OCI-LY3 (cell line): ENCODE measurements around the gene PRR32.
"Not testable (repeated sequence)": the region's sequence is repeated elsewhere in the genome, so short reads cannot be mapped to it uniquely, and the experiment has no call there.

ENCODE experiments used
- H2AFZ ChIP-seq: fragments of 200-600, 300-600 bp; shearing (Covaris generic); 2 replicates; pipeline ENCODE4 v1.6.0; 2014; ENCODE audit warnings: antibody characterized with exemption, low read depth, low read length
- H3K27ac ChIP-seq: fragments of 200-600, 300-600 bp; sonication (generic); 2 replicates; pipeline ENCODE4 v1.5.1; 2014; ENCODE audit warnings: mild to moderate bottlenecking, low read length, moderate library complexity, mixed read lengths
- H3K27me3 ChIP-seq: fragments of 200-600, 300-600 bp; sonication (generic); 2 replicates; pipeline ENCODE4 v1.6.1; 2014; ENCODE audit warnings: low read depth, low read length, mixed read lengths
- H3K36me3 ChIP-seq: fragments of 200-600, 300-600 bp; sonication (generic); replicated peaks from 2 replicates; pipeline ENCODE3; 2014; ENCODE audit warnings: low read depth, low read length, mixed read lengths
- H3K4me1 ChIP-seq: fragments of 300-600, 200-600 bp; sonication (generic); 2 replicates; pipeline ENCODE4 v1.6.1; 2014; ENCODE audit warnings: low read length, mixed read lengths
- H3K4me2 ChIP-seq: fragments of 200-600, 300-600 bp; sonication (generic); 2 replicates; pipeline ENCODE4 v1.6.1; 2014; ENCODE audit warnings: low read length, mixed read lengths
- H3K4me3 ChIP-seq: fragments of 300-600, 200-600 bp; sonication (generic); 2 replicates; pipeline ENCODE4 v1.5.1; 2014; ENCODE audit warnings: antibody characterized with exemption, mild to moderate bottlenecking, low read length, moderate library complexity
- H3K79me2 ChIP-seq: fragments of 300-600, 200-600 bp; shearing (Covaris generic); 2 replicates; pipeline ENCODE4 v1.6.1; 2014; ENCODE audit warnings: mild to moderate bottlenecking, low read length, mixed read lengths
- H3K9ac ChIP-seq: fragments of 300-600, 200-600 bp; shearing (Covaris generic); 2 replicates; pipeline ENCODE4 v1.6.0; 2014; ENCODE audit warnings: mild to moderate bottlenecking, low read length, moderate library complexity
- H3K9me3 ChIP-seq: fragments of 200-600, 300-600 bp; shearing (Covaris generic); 2 replicates; pipeline ENCODE4 v1.6.1; 2014; ENCODE audit warnings: low read length, mixed read lengths; ENCODE audit not compliant: insufficient read depth
- H4K20me1 ChIP-seq: fragments of 200-600, 300-600 bp; sonication (generic); 2 replicates; pipeline ENCODE4 v1.6.1; 2016; ENCODE audit warnings: low read length, mixed read lengths; ENCODE audit not compliant: insufficient read depth
- EZH2phosphoT487 ChIP-seq: fragments of 200-600 bp; shearing (Covaris generic); IDR thresholded peaks from 2 replicates; pipeline ENCODE4 v1.6.1; 2018; ENCODE audit warnings: antibody characterized with exemption, mixed run types, low read depth
- TF ChIP-seq, protein P1 (sequence below): fragments of 200-600, 300-600 bp; sonication (generic); IDR thresholded peaks from 2 replicates; pipeline ENCODE4 v1.5.1; 2014; ENCODE audit warnings: antibody characterized with exemption, low read length, low read depth

Gene PRR32, protein sequence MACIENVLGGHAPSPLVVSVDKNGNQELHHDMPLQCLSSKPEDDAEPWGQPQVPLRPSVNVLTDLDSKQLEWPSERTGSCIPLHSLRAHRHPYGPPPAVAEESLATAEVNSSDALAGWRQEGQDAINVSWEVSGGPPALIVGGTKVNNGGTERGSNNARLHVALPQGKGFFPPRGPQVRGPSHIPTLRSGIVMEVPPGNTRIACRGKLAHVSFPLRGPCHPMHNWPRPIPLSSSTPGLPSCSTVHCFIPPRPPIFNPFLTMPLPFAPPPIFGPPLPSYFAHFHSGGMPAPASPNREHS

DNA sequence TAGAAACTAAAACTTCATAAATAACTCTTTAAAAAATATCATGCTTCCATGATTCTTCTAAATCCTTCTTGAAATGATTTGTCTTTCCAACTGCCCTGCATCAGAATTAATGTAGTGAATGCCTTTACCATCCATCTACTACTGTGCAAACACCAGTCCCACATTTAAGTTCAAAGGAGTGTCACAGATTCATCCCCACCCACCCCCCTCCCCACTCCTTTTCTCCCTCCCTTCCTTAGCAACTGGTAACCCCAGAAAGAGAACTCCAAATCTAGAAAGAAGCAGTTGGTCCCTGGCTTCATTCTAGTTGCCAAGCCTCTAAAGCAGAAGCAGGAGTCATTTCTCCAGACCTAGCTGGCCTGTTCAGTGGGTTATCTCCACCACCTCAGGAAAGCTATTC is at the start of gene PRR32:
Gene PRR32, plus strand, starts transcription at position 301 of the 400 bp plus-strand sequence. CDS start 115 bp downstream, outside the sequence.
- Histone ChIP-seq H3K4me3 (no peak within 1 kb of the TSS), H3K36me3 (no peaks in the 10 kb centered on the region)
- TF ChIP-seq EZH2phosphoT487: no peak
- TF ChIP-seq, protein P1, sequence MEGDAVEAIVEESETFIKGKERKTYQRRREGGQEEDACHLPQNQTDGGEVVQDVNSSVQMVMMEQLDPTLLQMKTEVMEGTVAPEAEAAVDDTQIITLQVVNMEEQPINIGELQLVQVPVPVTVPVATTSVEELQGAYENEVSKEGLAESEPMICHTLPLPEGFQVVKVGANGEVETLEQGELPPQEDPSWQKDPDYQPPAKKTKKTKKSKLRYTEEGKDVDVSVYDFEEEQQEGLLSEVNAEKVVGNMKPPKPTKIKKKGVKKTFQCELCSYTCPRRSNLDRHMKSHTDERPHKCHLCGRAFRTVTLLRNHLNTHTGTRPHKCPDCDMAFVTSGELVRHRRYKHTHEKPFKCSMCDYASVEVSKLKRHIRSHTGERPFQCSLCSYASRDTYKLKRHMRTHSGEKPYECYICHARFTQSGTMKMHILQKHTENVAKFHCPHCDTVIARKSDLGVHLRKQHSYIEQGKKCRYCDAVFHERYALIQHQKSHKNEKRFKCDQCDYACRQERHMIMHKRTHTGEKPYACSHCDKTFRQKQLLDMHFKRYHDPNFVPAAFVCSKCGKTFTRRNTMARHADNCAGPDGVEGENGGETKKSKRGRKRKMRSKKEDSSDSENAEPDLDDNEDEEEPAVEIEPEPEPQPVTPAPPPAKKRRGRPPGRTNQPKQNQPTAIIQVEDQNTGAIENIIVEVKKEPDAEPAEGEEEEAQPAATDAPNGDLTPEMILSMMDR: no peak

GRCh38 chrX:126770179-126770578 is 49.4 kb upstream of the PRR32 start:
- H2AFZ ChIP-seq: peak overlapping the region; percentile 39; the same call in 1 of the 2 replicates

More for the DNA sequence above, at the start of gene PRR32:
- no peaks in the 10 kb centered on the region for H3K9me3 ChIP-seq
- no peaks in the 10 kb centered on the region for H4K20me1 ChIP-seq
- no peak within 1 kb of the TSS for H3K27ac ChIP-seq
- H2AFZ ChIP-seq: no peak within 1 kb of the TSS
- H3K9ac ChIP-seq: no peak within 1 kb of the TSS
- no peaks in the 10 kb centered on the region for H3K27me3 ChIP-seq
- H3K4me1 ChIP-seq: no peaks in the 10 kb centered on the region
- H3K79me2 ChIP-seq: no peaks in the 10 kb centered on the region
- H3K4me2 ChIP-seq: no peak within 1 kb of the TSS

DNA sequence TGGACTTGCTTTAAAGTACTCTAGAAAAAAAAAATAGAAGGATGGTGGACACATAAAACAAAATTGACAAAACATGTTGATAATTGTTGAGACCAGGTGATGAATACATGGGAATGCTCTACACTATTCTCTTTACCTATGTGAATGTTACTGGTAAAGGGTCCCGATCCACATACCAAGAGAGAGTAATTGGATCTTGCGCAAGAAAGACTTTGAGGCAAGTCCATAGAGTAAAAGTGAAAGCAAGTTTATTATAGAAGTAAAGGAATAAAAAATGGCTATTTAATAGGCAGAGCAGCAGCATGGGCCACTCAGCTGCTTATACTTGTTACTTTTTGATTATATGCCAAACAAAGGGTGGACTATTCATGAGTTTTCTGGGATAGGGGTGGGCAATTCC is 34.0 kb upstream of the PRR32 start:
- Histone ChIP-seq H3K27me3 (no peaks in the 10 kb centered on the region), H3K9me3 (no peaks in the 10 kb centered on the region), H3K36me3 (no peaks in the 10 kb centered on the region), H3K27ac (no peak overlapping the region), H3K4me2 (no peak overlapping the region), H4K20me1 (no peaks in the 10 kb centered on the region), H2AFZ (no peak overlapping the region), H3K4me3 (no peak overlapping the region), H3K9ac (no peak overlapping the region), H3K4me1 (peaks cover 10% of the 10 kb centered on the region), H3K79me2 (no peaks in the 10 kb centered on the region)
- TF ChIP-seq, protein P1: no peak
- no peak for TF ChIP-seq EZH2phosphoT487

More at GRCh38 chrX:126770179-126770578, 49.4 kb upstream of the PRR32 start:
- H3K36me3 ChIP-seq: no peaks in the 10 kb centered on the region
- peak overlapping the region; percentile 31 for H3K4me2 ChIP-seq
- no peaks in the 10 kb centered on the region for H3K27me3 ChIP-seq
- no peak overlapping the region for H3K4me3 ChIP-seq
- TF ChIP-seq EZH2phosphoT487: no peak
- TF ChIP-seq, protein P1: peak; percentile 68
- no peaks in the 10 kb centered on the region for H3K79me2 ChIP-seq
- no peaks in the 10 kb centered on the region for H3K9me3 ChIP-seq
- peaks cover 3% of the 10 kb centered on the region; the same call in 1 of the 2 replicates for H3K4me1 ChIP-seq
- no peak overlapping the region for H3K27ac ChIP-seq
- H3K9ac ChIP-seq: no peak overlapping the region
- no peaks in the 10 kb centered on the region for H4K20me1 ChIP-seq

GRCh38 chrX:126799059-126799458 is 20.5 kb upstream of the PRR32 start:
- Histone ChIP-seq H2AFZ (no peak overlapping the region), H3K4me2 (no peak overlapping the region), H3K79me2 (no peaks in the 10 kb centered on the region)

DNA sequence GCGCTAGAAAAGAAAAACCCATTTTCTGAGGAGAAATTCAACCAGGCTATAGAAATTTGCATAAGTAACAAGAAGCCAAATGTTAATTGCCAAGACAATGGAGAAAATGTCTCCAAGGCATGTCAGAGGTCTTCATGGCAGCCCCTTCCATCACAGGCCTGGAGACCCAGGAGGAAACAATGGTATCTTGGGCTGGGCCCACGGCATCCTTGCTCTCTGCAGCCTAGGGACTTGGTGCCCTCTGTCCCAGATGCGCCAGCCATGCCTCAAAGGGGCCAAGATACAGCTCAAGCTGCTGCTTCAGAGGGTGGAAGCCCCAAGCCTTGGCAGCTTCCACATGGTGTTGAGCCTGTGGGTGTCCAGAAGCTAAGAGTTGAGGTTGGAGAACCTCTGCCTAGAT is 12.7 kb upstream of the PRR32 start:
- H3K36me3 ChIP-seq, H3K79me2 ChIP-seq, H4K20me1 ChIP-seq, H3K4me3 ChIP-seq, H3K27me3 ChIP-seq, H3K27ac ChIP-seq, H3K9ac ChIP-seq, H3K9me3 ChIP-seq, H3K4me1 ChIP-seq, H2AFZ ChIP-seq, H3K4me2 ChIP-seq: not testable (repeated sequence)

More at GRCh38 chrX:126799059-126799458, 20.5 kb upstream of the PRR32 start:
- H3K9me3 ChIP-seq: no peaks in the 10 kb centered on the region
- no peaks in the 10 kb centered on the region for H3K27me3 ChIP-seq
- no peak for TF ChIP-seq EZH2phosphoT487
- TF ChIP-seq, protein P1: no peak
- H3K9ac ChIP-seq: no peak overlapping the region
- H3K4me1 ChIP-seq: no peaks in the 10 kb centered on the region
- no peaks in the 10 kb centered on the region for H3K36me3 ChIP-seq
- no peak overlapping the region for H3K27ac ChIP-seq
- no peak overlapping the region for H3K4me3 ChIP-seq
- H4K20me1 ChIP-seq: no peaks in the 10 kb centered on the region
